Activated T-cell treated with anti-CD3 and anti-CD28 coated beads for 1 hour (primary cell): ENCODE results near the gene PPP6R2.

Source experiments
- DNase-seq: peaks from one replicate; pipeline ENCODE4 v3.0.0-alpha.2; 2020; ENCODE audit warnings: low read depth

Gene PPP6R2

GRCh38 chr22:50342651-50343540 lies at the start of gene PPP6R2:
TSS of gene PPP6R2 (plus strand) at chr22:50343327. CDS start at chr22:50393909, 50,582 bp downstream.
- peak; percentile 87 for DNase-seq

GRCh38 chr22:50293441-50294318 lies 49.4 kb upstream of the PPP6R2 start:
- DNase-seq = no peak

- DNase-seq = no peak
These were observed 48.8 kb upstream of the PPP6R2 start for GRCh38 chr22:50294319-50294656.

GRCh38 chr22:50296658-50297490 lies 46.3 kb upstream of the PPP6R2 start:
- no peak for DNase-seq

- no peak for DNase-seq
These were observed 45.4 kb upstream of the PPP6R2 start for GRCh38 chr22:50297510-50298265.

- DNase-seq = no peak
These were observed 44.9 kb upstream of the PPP6R2 start for GRCh38 chr22:50298266-50298637.

GRCh38 chr22:50298937-50299784 lies 44.0 kb upstream of the PPP6R2 start:
- DNase-seq = no peak

- DNase-seq = no peak
These were observed 43.1 kb upstream of the PPP6R2 start for GRCh38 chr22:50299785-50300619.

GRCh38 chr22:50300620-50301257 lies 42.4 kb upstream of the PPP6R2 start:
- no peak for DNase-seq

GRCh38 chr22:50301581-50301991 lies 41.5 kb upstream of the PPP6R2 start:
- DNase-seq = no peak

GRCh38 chr22:50302041-50302541 lies 41.0 kb upstream of the PPP6R2 start:
- DNase-seq = no peak

- DNase-seq = no peak
These were observed 40.6 kb upstream of the PPP6R2 start for GRCh38 chr22:50302564-50302963.

GRCh38 chr22:50303515-50303847 lies 39.6 kb upstream of the PPP6R2 start:
- DNase-seq = no peak

- no peak for DNase-seq
These were observed 39.1 kb upstream of the PPP6R2 start for GRCh38 chr22:50303848-50304527.

GRCh38 chr22:50304528-50305392 lies 38.4 kb upstream of the PPP6R2 start:
- no peak for DNase-seq

- no peak for DNase-seq
These were observed 37.7 kb upstream of the PPP6R2 start for GRCh38 chr22:50305393-50305922.

- no peak for DNase-seq
These were observed 37.1 kb upstream of the PPP6R2 start for GRCh38 chr22:50305923-50306566.
